ENCODE results near the gene ATPAF2.
A peak's percentile ranks its signal among the peaks of the same experiment; 100 is the strongest.
"Not testable (repeated sequence)": the region's sequence is repeated elsewhere in the genome, so short reads cannot be mapped to it uniquely, and the experiment has no call there.

Gene ATPAF2

GRCh38 chr17:18009609-18010420, 29.2 kb downstream of the ATPAF2 start:
- no peak for DNase-seq (ENCODE audit: low read depth in 2 of 2)

- DNase-seq (ENCODE audit: low read depth in 2 of 2), result peak; percentile 23 to 31
Observed at GRCh38 chr17:18008496-18009268, 30.3 kb downstream of the ATPAF2 start.

GRCh38 chr17:18006495-18007239, 32.3 kb downstream of the ATPAF2 start:
- DNase-seq (ENCODE audit: low read depth in 2 of 2), result no peak

GRCh38 chr17:18005496-18005895, 33.5 kb downstream of the ATPAF2 start:
- no peak for DNase-seq (ENCODE audit: low read depth in 2 of 2)

GRCh38 chr17:18004884-18005305, 34.1 kb downstream of the ATPAF2 start:
- no peak for DNase-seq (ENCODE audit: low read depth in 2 of 2)

GRCh38 chr17:18004345-18004744, 34.6 kb downstream of the ATPAF2 start:
- no peak for DNase-seq (ENCODE audit: low read depth in 2 of 2)

- DNase-seq (ENCODE audit: low read depth in 2 of 2), result no peak
Observed at GRCh38 chr17:18002171-18002570, 36.8 kb downstream of the ATPAF2 start.

GRCh38 chr17:18000030-18000408, 38.9 kb downstream of the ATPAF2 start:
- no peak for DNase-seq (ENCODE audit: low read depth in 2 of 2)

GRCh38 chr17:17999364-18000029, 39.5 kb downstream of the ATPAF2 start:
- no peak for DNase-seq (ENCODE audit: low read depth in 2 of 2)

- DNase-seq (ENCODE audit: low read depth in 2 of 2), result no peak
Observed at GRCh38 chr17:17998934-17999333, 40.0 kb downstream of the ATPAF2 start.

GRCh38 chr17:17995887-17996286, 43.1 kb downstream of the ATPAF2 start:
- DNase-seq (ENCODE audit: low read depth in 2 of 2), result not testable (repeated sequence)

GRCh38 chr17:17994271-17995069, 44.5 kb downstream of the ATPAF2 start:
- DNase-seq (ENCODE audit: low read depth in 2 of 2), result no peak

GRCh38 chr17:17993852-17994251, 45.1 kb downstream of the ATPAF2 start:
- no peak for DNase-seq (ENCODE audit: low read depth in 2 of 2)

- no peak for DNase-seq (ENCODE audit: low read depth in 2 of 2)
Observed at GRCh38 chr17:17993366-17993765, 45.6 kb downstream of the ATPAF2 start.

GRCh38 chr17:17990282-17990681, 48.7 kb downstream of the ATPAF2 start:
- DNase-seq (ENCODE audit: low read depth in 2 of 2), result no peak

- DNase-seq (ENCODE audit: low read depth in 2 of 2), result no peak
Observed at GRCh38 chr17:17989618-17990017, 49.4 kb downstream of the ATPAF2 start.

GRCh38 chr17:17989081-17989480, 49.9 kb downstream of the ATPAF2 start:
- DNase-seq (ENCODE audit: low read depth in 2 of 2), result no peak

- DNase-seq (ENCODE audit: low read depth in 2 of 2), result no peak
Observed at GRCh38 chr17:17988427-17988945, 50.5 kb downstream of the ATPAF2 start.

- DNase-seq (ENCODE audit: low read depth in 2 of 2), result no peak
Observed at GRCh38 chr17:17987901-17988300, 51.1 kb downstream of the ATPAF2 start.

GRCh38 chr17:17987187-17987896, 51.6 kb downstream of the ATPAF2 start:
- DNase-seq (ENCODE audit: low read depth in 2 of 2), result no peak
